IMR-90 (cell line): ENCODE results near the gene MAP1A. TPM values are rescaled to one million over a fixed set of nuclear protein-coding genes. Genes with fewer than 3 reads are reported as not detected.

Experiments used
- ATAC-seq: fragments of 200-7000 bp; cut with Tn5 transposase; 2 replicates; pipeline ENCODE4 v1.9.1; 2020; ENCODE audit warnings: low read depth, mild to moderate bottlenecking, moderate library complexity
- BruUV-seq: library from RNA; stranded (reverse); fragments of 400-500 nt; replicated peaks from 2 replicates; lab custom pipeline; 2021; lab: Mats Ljungman, UMichigan
- CTCF ChIA-PET: fragments of 300-600 bp; formaldehyde crosslinking; extraction: SDS; loops from one replicate; lab custom pipeline; 2021; ENCODE audit warnings: antibody characterized with exemption; lab: Yijun Ruan, JAX
- POLR2A ChIA-PET: fragments of 300-600 bp; sonication (Branson Sonifier 250); formaldehyde crosslinking; loops from one replicate; lab custom pipeline; 2022; ENCODE audit warnings: antibody characterized with exemption; ENCODE audit not compliant: unreplicated experiment; lab: Charles Lee
- DNase-seq: peaks from one replicate; pipeline ENCODE4 v3.0.0; 2013
- H2AFZ ChIP-seq: replicated peaks from 2 replicates; pipeline ENCODE3; 2013; ENCODE audit warnings: low read length, mild to moderate bottlenecking; ENCODE audit not compliant: poor library complexity
- H2AK5ac ChIP-seq: 2 replicates; pipeline ENCODE4 v1.6.1; 2013; ENCODE audit warnings: low read depth, low read length, inconsistent platforms
- H2AK9ac ChIP-seq: replicated peaks from 2 replicates; pipeline ENCODE3; 2013; ENCODE audit warnings: mild to moderate bottlenecking, low read depth, low read length, moderate library complexity; ENCODE audit not compliant: poor library complexity
- H2BK120ac ChIP-seq: 2 replicates; pipeline ENCODE4 v1.6.1; 2013; ENCODE audit warnings: low read depth, low read length, inconsistent platforms
- H2BK15ac ChIP-seq: 3 replicates; pipeline ENCODE4 v1.6.1; 2013; ENCODE audit warnings: low read depth, low read length, inconsistent platforms
- H2BK20ac ChIP-seq: 2 replicates; pipeline ENCODE4 v1.6.1; 2013; ENCODE audit warnings: low read depth, mild to moderate bottlenecking, inconsistent platforms, low read length, moderate library complexity
- H2BK5ac ChIP-seq: 2 replicates; pipeline ENCODE4 v1.6.1; 2013; ENCODE audit warnings: mild to moderate bottlenecking, low read depth, low read length, inconsistent platforms; ENCODE audit not compliant: poor library complexity, severe bottlenecking
- H3K14ac ChIP-seq: replicated peaks from 2 replicates; pipeline ENCODE4 v1.6.1; 2013; ENCODE audit warnings: low read depth, low read length, inconsistent platforms
- H3K18ac ChIP-seq: 2 replicates; pipeline ENCODE4 v1.6.1; 2013; ENCODE audit warnings: low read depth, low read length, control low read depth
- H3K23ac ChIP-seq: 2 replicates; pipeline ENCODE4 v1.6.1; 2013; ENCODE audit warnings: low read depth, low read length, inconsistent platforms
- H3K27ac ChIP-seq: 2 replicates; pipeline ENCODE4 v1.5.1; 2013; ENCODE audit warnings: mild to moderate bottlenecking, control low read depth, low read length; ENCODE audit not compliant: insufficient read depth
- H3K27me3 ChIP-seq: 2 replicates; pipeline ENCODE4 v1.6.1; 2013; ENCODE audit warnings: low read length; ENCODE audit not compliant: control insufficient read depth, insufficient read depth
- H3K36me3 ChIP-seq: 2 replicates; pipeline ENCODE4 v1.6.1; 2013; ENCODE audit warnings: low read length, mixed read lengths; ENCODE audit not compliant: control insufficient read depth, insufficient read depth
- H3K4ac ChIP-seq: 2 replicates; pipeline ENCODE4 v1.6.1; 2013; ENCODE audit warnings: low read depth, low read length, inconsistent platforms
- H3K4me1 ChIP-seq: 2 replicates; pipeline ENCODE4 v1.6.1; 2013; ENCODE audit warnings: low read length, mixed read lengths; ENCODE audit not compliant: control insufficient read depth, insufficient read depth
- H3K4me2 ChIP-seq: 2 replicates; pipeline ENCODE4 v1.6.1; 2013; ENCODE audit warnings: low read depth, mild to moderate bottlenecking, control low read depth, low read length, moderate library complexity
- H3K4me3 ChIP-seq: 2 replicates; pipeline ENCODE4 v1.5.1; 2013; ENCODE audit warnings: low read depth, mild to moderate bottlenecking, control low read depth, low read length, moderate library complexity; ENCODE audit not compliant: insufficient read depth
- H3K56ac ChIP-seq: 2 replicates; pipeline ENCODE4 v1.6.1; 2013; ENCODE audit warnings: low read length, inconsistent platforms; ENCODE audit not compliant: insufficient read depth; ENCODE audit errors: extremely low read depth
- H3K79me1 ChIP-seq, 2 experiments: 2 replicates each; pipeline ENCODE4 v1.6.1; 2013; ENCODE audit warnings: low read length in 2 of 2, inconsistent platforms in 1 of 2, low read depth in 1 of 2
- H3K9ac ChIP-seq: 2 replicates; pipeline ENCODE4 v1.6.1; 2013; ENCODE audit warnings: low read depth, low read length, control low read depth
- H3K9me1 ChIP-seq: 2 replicates; pipeline ENCODE4 v1.6.1; 2013; ENCODE audit warnings: low read length, inconsistent platforms; ENCODE audit not compliant: insufficient read depth
- H3K9me3 ChIP-seq: 2 replicates; pipeline ENCODE4 v1.6.1; 2013; ENCODE audit warnings: low read length; ENCODE audit not compliant: control insufficient read depth, insufficient read depth
- H4K20me1 ChIP-seq: 2 replicates; pipeline ENCODE4 v1.6.1; 2013; ENCODE audit warnings: low read length, inconsistent platforms; ENCODE audit not compliant: insufficient read depth
- H4K5ac ChIP-seq: 2 replicates; pipeline ENCODE4 v1.6.1; 2013; ENCODE audit warnings: mild to moderate bottlenecking, low read depth, low read length, control low read depth
- H4K8ac ChIP-seq, 2 experiments: 2 replicates each; pipeline ENCODE4 v1.6.1; 2013; ENCODE audit warnings: low read depth in 2 of 2, low read length in 2 of 2, control low read depth in 1 of 2, inconsistent platforms in 1 of 2
- H4K91ac ChIP-seq: 2 replicates; pipeline ENCODE4 v1.6.1; 2013; ENCODE audit warnings: low read depth, low read length, inconsistent platforms; ENCODE audit not compliant: insufficient read depth
- BHLHE40 ChIP-seq: fragments of 150-350 bp; IDR thresholded peaks from 2 replicates; pipeline ENCODE4 v1.6.1; 2016; ENCODE audit warnings: mild to moderate bottlenecking, low read depth, low read length
- CEBPB ChIP-seq: IDR thresholded peaks from 2 replicates; pipeline ENCODE4 v1.6.1; 2012; ENCODE audit warnings: low read depth, low read length, improper control_type of control experiment
- CHD1 ChIP-seq: IDR thresholded peaks from 2 replicates; pipeline ENCODE4 v1.6.1; 2012; ENCODE audit warnings: low read depth, low read length, improper control_type of control experiment
- CTCF ChIP-seq: conservative IDR thresholded peaks from 2 replicates; pipeline ENCODE4 v1.5.1; 2012; ENCODE audit warnings: mild to moderate bottlenecking, low read depth, low read length, improper control_type of control experiment
- ELK1 ChIP-seq: fragments of 150-350 bp; IDR thresholded peaks from 2 replicates; pipeline ENCODE4 v1.6.1; 2016; ENCODE audit warnings: low read depth, mild to moderate bottlenecking, low read length, moderate library complexity, borderline replicate concordance
- FOS ChIP-seq: fragments of 150-350 bp; IDR thresholded peaks from 2 replicates; pipeline ENCODE4 v1.6.1; 2016; ENCODE audit warnings: low read depth, low read length
- MAFK ChIP-seq: IDR thresholded peaks from 2 replicates; pipeline ENCODE4 v1.6.1; 2012; ENCODE audit warnings: low read depth, low read length, improper control_type of control experiment
- MAZ ChIP-seq: IDR thresholded peaks from 2 replicates; pipeline ENCODE4 v1.6.1; 2012; ENCODE audit warnings: low read depth, mild to moderate bottlenecking, low read length, improper control_type of control experiment, moderate library complexity, borderline replicate concordance
- MXI1 ChIP-seq: IDR thresholded peaks from 2 replicates; pipeline ENCODE4 v1.6.1; 2012; ENCODE audit warnings: low read depth, mild to moderate bottlenecking, low read length, moderate library complexity, borderline replicate concordance
- NFE2L2 ChIP-seq: fragments of 150-350 bp; IDR thresholded peaks from 2 replicates; pipeline ENCODE4 v1.6.1; 2016; ENCODE audit warnings: low read depth, mild to moderate bottlenecking, low read length
- POLR2A ChIP-seq: IDR thresholded peaks from 2 replicates; pipeline ENCODE4 v1.6.1; 2012; ENCODE audit warnings: mild to moderate bottlenecking, low read depth, low read length
- RAD21 ChIP-seq: IDR thresholded peaks from 2 replicates; pipeline ENCODE4 v1.6.1; 2012; ENCODE audit warnings: low read length, improper control_type of control experiment
- RCOR1 ChIP-seq: IDR thresholded peaks from 2 replicates; pipeline ENCODE4 v1.6.1; 2012; ENCODE audit warnings: mild to moderate bottlenecking, low read length, improper control_type of control experiment; ENCODE audit not compliant: insufficient replicate concordance
- RFX5 ChIP-seq: IDR thresholded peaks from 2 replicates; pipeline ENCODE4 v1.8.0; 2012; ENCODE audit warnings: low read depth, mild to moderate bottlenecking, low read length, moderate library complexity
- SMC3 ChIP-seq: fragments of 150-350 bp; IDR thresholded peaks from 2 replicates; pipeline ENCODE4 v1.6.1; 2016; ENCODE audit warnings: low read depth, mild to moderate bottlenecking, antibody characterized with exemption, low read length, moderate library complexity
- USF2 ChIP-seq: fragments of 150-350 bp; IDR thresholded peaks from 2 replicates; pipeline ENCODE4 v1.6.1; 2017; ENCODE audit warnings: mild to moderate bottlenecking, antibody characterized with exemption, low read length, low read depth
- WGBS, 2 experiments: methylation state at CpG; one replicate each; pipeline versions ENCODE4 v1.1.5 to v1.1.7; 2013; ENCODE audit warnings: missing lambda C conversion rate in 2 of 2; ENCODE audit not compliant: insufficient read length in 1 of 2; ENCODE audit errors: extremely low coverage in 2 of 2; 5-methylcytosine and 5-hydroxymethylcytosine counted together
- dilution Hi-C: fragments of 300-500 bp; cut with HindIII; formaldehyde crosslinking; loops from one replicate; pipeline ENCODE4 v1.14.3; 2018; ENCODE audit warnings: low sequenced_read_pairs; ENCODE audit not compliant: unreplicated experiment
- in situ Hi-C: fragments of 300-500 bp; cut with MboI; formaldehyde crosslinking; loops from 3 replicates; pipeline ENCODE4 v1.14.3; 2019; ENCODE audit warnings: low sequenced_read_pairs, inconsistent platforms, mixed read lengths
- intact Hi-C: fragments of 100-400 bp; cut with micrococcal nuclease; formaldehyde crosslinking; loops from 2 replicates; pipeline ENCODE4 v1.10.0; 2022
- polyA plus RNA-seq, 3 experiments: library from polyadenylated mRNA; depleted of rRNA; stranded (reverse); fragments of >200 nt; gene quantifications; 2 replicates each; pipeline ENCODE4 v1.2.3, GENCODE V29; 2012; ENCODE audit warnings: low replicate concordance in 1 of 3
- total RNA-seq: library from RNA; depleted of rRNA; stranded (reverse); fragments of >200 nt; gene quantifications from 2 replicates; pipeline ENCODE4 v1.2.3, GENCODE V29; 2012

MAP1A gene
- total and polyA plus RNA-seq, 2 of the 4 experiments (the other 2 are of a cell fraction), result 28.7 to 48.2 TPM

- Histone ChIP-seq H4K91ac (no peak overlapping the region), H2AK9ac (no peak overlapping the region), H2AFZ (no peak overlapping the region), H3K56ac (no peak overlapping the region), H3K14ac (no peak overlapping the region), H2BK20ac (no peak overlapping the region), H4K20me1 (peaks cover 26% of the 10 kb centered on the region), H3K79me1 (peaks cover 0 to 42% of the 10 kb centered on the region in 2 experiments), H2AK5ac (no peak overlapping the region), H3K4me2 (no peak overlapping the region), H2BK120ac (no peak overlapping the region), H2BK15ac (no peak overlapping the region), H4K5ac (no peak overlapping the region), H3K4me1 (peaks cover 3% of the 10 kb centered on the region), H3K27me3 (no peaks in the 10 kb centered on the region), H3K27ac (no peak overlapping the region), H2BK5ac (no peak overlapping the region), H3K23ac (no peak overlapping the region), H3K4me3 (no peak overlapping the region), H4K8ac (no peak overlapping the region), H3K9me3 (no peaks in the 10 kb centered on the region), H3K4ac (no peak overlapping the region), H3K36me3 (peaks cover 38% of the 10 kb centered on the region), H3K18ac (no peak overlapping the region), H3K9ac (no peak overlapping the region), H3K9me1 (peaks cover 23% of the 10 kb centered on the region)
- dilution Hi-C loops (no loop called here), in situ Hi-C loops (no loop called here), intact Hi-C loops (no loop called here)
- ATAC-seq (no peak), DNase-seq (no peak)
- no TSS peak for BruUV-seq
- CTCF ChIA-PET, result no interaction called here
- POLR2A ChIA-PET, result no interaction called here
- TF ChIP-seq MAZ (no peak), USF2 (no peak), MAFK (no peak), RAD21 (no peak), ELK1 (no peak), CHD1 (no peak), CTCF (no peak), BHLHE40 (no peak), RCOR1 (no peak), FOS (no peak), MXI1 (no peak), SMC3 (no peak), RFX5 (no peak), NFE2L2 (no peak), POLR2A (no peak), CEBPB (no peak)
- WGBS, 2 experiments, result 100% methylated on average over 6 of the region's 15 CpGs; no CpG with 5 or more reads in 1 of the 2 experiments
These were observed 11.7 kb downstream of the MAP1A start for GRCh38 chr15:43529141-43529540.
